Measurements from ENCODE around the gene C1orf21. TPM values are rescaled to one million over a fixed set of nuclear protein-coding genes. Genes with fewer than 3 reads are reported as not detected.
A peak's percentile ranks its signal among the peaks of the same experiment; 100 is the strongest.

The C1orf21 gene
- total RNA-seq, 4 donors from 2014 or later: 36.3 to 115 (median 79.4) TPM

GRCh38 chr1:184379111-184379752, 7.6 kb upstream of the C1orf21 start:
- Histone ChIP-seq H3K36me3 (no peaks in the 10 kb centered on the region), H3K9me3 (no peaks in the 10 kb centered on the region), H3K4me3 (no peak overlapping the region), H3K4me1 (no peaks in the 10 kb centered on the region), H3K27ac (no peak overlapping the region), H3K27me3 (no peaks in the 10 kb centered on the region)
- TF ChIP-seq POLR2A (IDR thresholded peaks at IDR 0.05) (no peak), CTCF (IDR thresholded peaks at IDR 0.05) (peak in 1 of 6 experiments; percentile 15)
- DNase-seq: no peak

- DNase-seq: no peak
- no peak overlapping the region for H3K27ac ChIP-seq
- H3K36me3 ChIP-seq: no peaks in the 10 kb centered on the region
- H3K4me1 ChIP-seq: no peaks in the 10 kb centered on the region
- TF ChIP-seq POLR2A (IDR thresholded peaks at IDR 0.05) (no peak), CTCF (IDR thresholded peaks at IDR 0.05) (no peak)
- H3K27me3 ChIP-seq: no peaks in the 10 kb centered on the region
- no peaks in the 10 kb centered on the region for H3K9me3 ChIP-seq
- no peak overlapping the region for H3K4me3 ChIP-seq
These were observed 6.4 kb upstream of the C1orf21 start for GRCh38 chr1:184380468-184380867.

- DNase-seq: no peak
- TF ChIP-seq POLR2A (IDR thresholded peaks at IDR 0.05) (no peak), CTCF (IDR thresholded peaks at IDR 0.05) (no peak)
- Histone ChIP-seq H3K36me3 (no peaks in the 10 kb centered on the region), H3K4me1 (peaks cover 0 to 11% (median 2%) of the 10 kb centered on the region in 4 donors), H3K27ac (no peak overlapping the region), H3K9me3 (no peaks in the 10 kb centered on the region), H3K27me3 (no peaks in the 10 kb centered on the region), H3K4me3 (no peak overlapping the region)
These were observed 3.0 kb upstream of the C1orf21 start for GRCh38 chr1:184383772-184384323.

GRCh38 chr1:184385865-184386311, 941 bp upstream of the C1orf21 start:
- no peaks in the 10 kb centered on the region for H3K27me3 ChIP-seq
- H3K9me3 ChIP-seq: no peaks in the 10 kb centered on the region
- no peak for DNase-seq
- peak overlapping the region; percentile 75 to 97 (median 88) for H3K27ac ChIP-seq
- peak overlapping the region; percentile 54 to 95 (median 84) for H3K4me3 ChIP-seq
- peaks cover 0 to 11% (median 2%) of the 10 kb centered on the region in 4 donors for H3K4me1 ChIP-seq
- H3K36me3 ChIP-seq: no peaks in the 10 kb centered on the region
- TF ChIP-seq CTCF (IDR thresholded peaks at IDR 0.05) (no peak), POLR2A (IDR thresholded peaks at IDR 0.05) (no peak)

GRCh38 chr1:184387069-184387475, 243 bp downstream of the C1orf21 start:
- peaks cover 0 to 11% (median 4%) of the 10 kb centered on the region in 4 donors for H3K4me1 ChIP-seq
- peak overlapping the region; percentile 54 to 95 (median 84) for H3K4me3 ChIP-seq
- peak overlapping the region; percentile 75 to 97 (median 88) for H3K27ac ChIP-seq
- H3K36me3 ChIP-seq: no peaks in the 10 kb centered on the region
- no peak for DNase-seq
- H3K9me3 ChIP-seq: no peaks in the 10 kb centered on the region
- H3K27me3 ChIP-seq: no peaks in the 10 kb centered on the region
- TF ChIP-seq POLR2A (IDR thresholded peaks at IDR 0.05): no peak
- no peak for TF ChIP-seq CTCF (IDR thresholded peaks at IDR 0.05)

Data from Peyer's patch (tissue), 4 donors.